K562 (cell line): ENCODE results near the gene F12. TPM values are rescaled to one million over a fixed set of nuclear protein-coding genes. Genes with fewer than 3 reads are reported as not detected.

ENCODE experiments used
- BCL6 ChIP-seq: fragments of 250-450 bp; sonication (Bioruptor Pico); IDR thresholded peaks from 2 replicates; pipeline ENCODE4 v1.4.0; 2020
- CC2D1A ChIP-seq: fragments of 450-650 bp; IDR thresholded peaks from 2 replicates; pipeline ENCODE4 v1.6.1; 2017; ENCODE audit warnings: mild to moderate bottlenecking
- COPS2 ChIP-seq: fragments of 450-650 bp; conservative IDR thresholded peaks from 2 replicates; pipeline ENCODE4 v1.6.1; 2016; ENCODE audit warnings: mild to moderate bottlenecking, moderate library complexity
- ETV1 ChIP-seq: fragments of 450-650 bp; conservative IDR thresholded peaks from 2 replicates; pipeline ENCODE4 v1.6.1; 2016; ENCODE audit warnings: missing genetic modification characterization, control low read depth, low read depth, missing compliant biosample characterization
- HDAC8 ChIP-seq: fragments of 450-650 bp; IDR thresholded peaks from 2 replicates; pipeline ENCODE4 v1.6.1; 2016; ENCODE audit warnings: mild to moderate bottlenecking, missing genetic modification characterization, moderate library complexity, missing compliant biosample characterization
- LCOR ChIP-seq: sonication (generic); formaldehyde crosslinking; IDR thresholded peaks from 2 replicates; pipeline ENCODE4 v1.8.0; 2022; ENCODE audit warnings: mild to moderate bottlenecking, missing genetic modification reagents
- MTA3 ChIP-seq: fragments of 450-650 bp; formaldehyde crosslinking; IDR thresholded peaks from 2 replicates; pipeline ENCODE4 v1.6.1; 2017; ENCODE audit warnings: mild to moderate bottlenecking, borderline replicate concordance
- MYC ChIP-seq, 2 experiments: fragments of 250-450 bp in 1 of 2; sonication (Bioruptor Pico) in 1 of 2; IDR thresholded peaks; 2 replicates each; pipeline versions ENCODE4 v1.5.1 to v1.6.1; 2012 to 2021; ENCODE audit warnings: low read depth in 2 of 2, borderline replicate concordance in 1 of 2, improper control_type of control experiment in 1 of 2, low read length in 1 of 2, mild to moderate bottlenecking in 1 of 2, moderate library complexity in 1 of 2
- NR1H2 ChIP-seq: sonication (generic); formaldehyde crosslinking; IDR thresholded peaks from 2 replicates; pipeline ENCODE4 v1.4.0; 2020; ENCODE audit warnings: mild to moderate bottlenecking, missing genetic modification reagents
- RB1 ChIP-seq: fragments of 450-650 bp; IDR thresholded peaks from 2 replicates; pipeline ENCODE4 v1.6.1; 2017; ENCODE audit warnings: low read depth, mild to moderate bottlenecking
- RBFOX2 ChIP-seq: fragments of 200-400 bp; formaldehyde crosslinking; IDR thresholded peaks from 2 replicates; pipeline ENCODE4 v1.6.1; 2017; ENCODE audit warnings: low read depth, mild to moderate bottlenecking, low read length, moderate library complexity
- RBM25 ChIP-seq: fragments of 200-400 bp; formaldehyde crosslinking; IDR thresholded peaks from 2 replicates; pipeline ENCODE4 v1.6.1; 2018; ENCODE audit warnings: low read length, low read depth, moderate library complexity; ENCODE audit not compliant: severe bottlenecking
- SIN3A ChIP-seq, 2 experiments: fragments of 150-350 bp in 1 of 2; IDR thresholded peaks; 2 replicates each; pipeline ENCODE4 v1.6.1; 2011 to 2016; ENCODE audit warnings: borderline replicate concordance in 2 of 2, low read depth in 2 of 2, low read length in 2 of 2, mild to moderate bottlenecking in 2 of 2, moderate library complexity in 2 of 2; ENCODE audit not compliant: control insufficient read depth in 1 of 2
- SMARCA5 ChIP-seq: fragments of 450-650 bp; IDR thresholded peaks from 2 replicates; pipeline ENCODE4 v1.6.1; 2016
- SNIP1 ChIP-seq: fragments of 450-650 bp; IDR thresholded peaks from 2 replicates; pipeline ENCODE4 v1.7.1; 2017; ENCODE audit warnings: low read depth, mild to moderate bottlenecking
- SRSF9 ChIP-seq: fragments of 200-400 bp; formaldehyde crosslinking; IDR thresholded peaks from 2 replicates; pipeline ENCODE4 v1.6.1; 2017; ENCODE audit warnings: low read depth, low read length, borderline replicate concordance
- TAF1 ChIP-seq: IDR thresholded peaks from 2 replicates; pipeline ENCODE4 v1.6.1; 2011; ENCODE audit warnings: mild to moderate bottlenecking, low read length, moderate library complexity; ENCODE audit not compliant: insufficient read depth, control insufficient read depth, severe bottlenecking; ENCODE audit errors: extremely low read depth
- TAF15 ChIP-seq: fragments of 200-400 bp; formaldehyde crosslinking; IDR thresholded peaks from 2 replicates; pipeline ENCODE4 v1.6.1; 2017; ENCODE audit warnings: mild to moderate bottlenecking, low read depth, low read length, moderate library complexity
- TEAD2 ChIP-seq: fragments of 450-650 bp; IDR thresholded peaks from 2 replicates; pipeline ENCODE4 v1.6.1; 2016; ENCODE audit warnings: missing genetic modification characterization, control low read depth, missing compliant biosample characterization
- U2AF1 ChIP-seq: fragments of 200-400 bp; formaldehyde crosslinking; optimal IDR thresholded peaks from 2 replicates; pipeline ENCODE3; 2017; ENCODE audit warnings: mild to moderate bottlenecking, low read depth, low read length, moderate library complexity
- YY1 ChIP-seq, 3 experiments: IDR thresholded peaks; 2 replicates each; pipeline ENCODE4 v1.6.1; 2011; ENCODE audit warnings: low read length in 2 of 3, mild to moderate bottlenecking in 2 of 3, moderate library complexity in 2 of 3, borderline replicate concordance in 1 of 3, control low read depth in 1 of 3, low read depth in 1 of 3; ENCODE audit not compliant: insufficient read depth in 3 of 3, insufficient replicate concordance in 2 of 3, control insufficient read depth in 1 of 3, insufficient read length in 1 of 3; ENCODE audit errors: extremely low read depth in 1 of 3
- ZNF146 ChIP-seq: IDR thresholded peaks from one replicate; pipeline ENCODE4 v1.6.1; 2018; ENCODE audit warnings: missing compliant biosample characterization; ENCODE audit not compliant: unreplicated experiment
- ZNF175 ChIP-seq: fragments of 200-800 bp; sonication (Bioruptor generic); IDR thresholded peaks from 2 replicates; pipeline ENCODE4 v1.6.1; 2016; ENCODE audit warnings: low read depth, mild to moderate bottlenecking, missing genetic modification characterization, missing compliant biosample characterization
- ZNF584 ChIP-seq: fragments of 200-800 bp; sonication (Bioruptor generic); IDR thresholded peaks from 2 replicates; pipeline ENCODE4 v1.6.1; 2016; ENCODE audit warnings: low read depth, mild to moderate bottlenecking, missing genetic modification characterization, missing compliant biosample characterization
- ZNF695 ChIP-seq: fragments of 450-650 bp; formaldehyde crosslinking; IDR thresholded peaks from 2 replicates; pipeline ENCODE4 v1.4.0; 2020; ENCODE audit warnings: mild to moderate bottlenecking, moderate library complexity
- ZZZ3 ChIP-seq: fragments of 450-650 bp; IDR thresholded peaks from 2 replicates; pipeline ENCODE4 v1.6.1; 2016; ENCODE audit warnings: antibody characterized with exemption, mild to moderate bottlenecking, moderate library complexity
- polyA plus RNA-seq, 8 experiments: library from polyadenylated mRNA; depleted of rRNA in 4 of 8; stranded (reverse) in 5 of 8; unstranded in 3 of 8; fragments of >200 nt; fragmentation: Nextera tagmentation in 2 of 8; fragmentation: Illumina TruSeq in 1 of 8; extraction: Ambion mirVana in 2 of 8; extraction: Trizol in 1 of 8; gene quantifications; 2 replicates each; pipeline versions ENCODE4 v1.2.1 to v1.2.3, GENCODE V29; 2011 to 2014; ENCODE audit warnings: inconsistent platforms in 1 of 8, missing spikeins in 1 of 8
- total RNA-seq, 7 experiments: library from RNA; depleted of rRNA in 6 of 7; stranded (reverse); fragments of >200 nt in 6 of 7; fragmentation: Illumina TruSeq in 2 of 7; extraction: Trizol in 2 of 7; gene quantifications; 2 replicates each; pipeline versions ENCODE4 v1.2.1 to v1.2.3, GENCODE V29; 2011 to 2021; ENCODE audit warnings: low replicate concordance in 1 of 7
- TF ChIP-seq, protein P1 (sequence below): sonication (generic); formaldehyde crosslinking; IDR thresholded peaks from 2 replicates; pipeline ENCODE4 v1.4.0; 2020; ENCODE audit warnings: mild to moderate bottlenecking, missing genetic modification reagents

Gene F12
- total and polyA plus RNA-seq, 9 of the 15 experiments (the other 6 are each of a cell fraction or from before 2014, with no cell fraction given) = 0.59 to 18.3 (median 3.6) TPM

DNA sequence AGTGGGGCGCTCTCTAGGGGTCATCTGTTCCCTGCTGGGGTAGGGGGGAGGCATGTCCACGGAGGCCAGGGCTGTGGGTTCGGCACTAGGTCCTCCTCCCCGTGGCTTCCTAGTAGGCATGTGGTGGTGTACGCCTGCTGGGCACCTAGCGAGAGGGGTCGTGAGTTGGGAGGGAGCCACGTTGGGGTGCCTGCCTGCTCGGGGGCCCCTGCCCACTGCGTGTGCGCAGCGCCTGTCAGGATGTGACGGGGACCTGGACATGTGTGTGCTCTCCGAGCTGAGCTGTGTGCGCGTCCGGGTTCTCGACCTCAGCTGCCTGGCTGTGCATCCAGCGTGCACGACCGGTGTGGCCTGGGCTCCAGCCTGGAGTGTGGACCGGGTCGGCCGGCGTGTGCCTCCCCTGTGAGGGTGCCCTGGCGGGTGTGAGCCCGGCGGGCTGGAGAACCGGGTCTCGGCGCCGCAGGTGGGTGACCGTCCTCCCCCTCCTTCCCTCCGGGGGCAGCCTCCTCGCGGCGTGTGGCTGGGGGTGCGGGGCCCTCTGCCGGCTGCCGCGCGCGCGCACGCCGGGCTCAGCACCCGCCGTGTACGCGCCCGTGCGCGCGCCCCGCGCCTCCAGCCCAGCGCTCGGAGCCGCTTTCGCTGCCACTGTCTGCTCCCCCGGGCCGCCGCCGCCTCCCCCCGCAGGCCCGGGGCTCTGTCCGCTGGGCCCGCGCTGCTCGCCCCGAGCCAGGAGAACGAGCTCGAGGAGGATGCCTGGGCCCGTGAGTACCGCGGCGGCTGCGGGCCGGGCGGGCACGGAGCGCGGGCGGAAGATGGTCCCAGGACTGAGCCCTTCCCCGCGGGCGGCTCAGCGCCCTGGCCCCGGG is 37.1 kb upstream of the F12 start, which contains the start of gene PRR7 (continued):
- TF ChIP-seq MYC (IDR thresholded peaks at IDR 0.05; ENCODE audit: low read depth, low read length) = peak; percentile 49
- TF ChIP-seq MYC (CRISPR knock-in tag; IDR thresholded peaks at IDR 0.05; ENCODE audit: borderline replicate concordance, low read depth) = peak; percentile 87; the same call in 1 of the 2 replicates
- no peak for TF ChIP-seq SRSF9
- no peak for TF ChIP-seq ZNF146 (CRISPR knock-in tag)
- no peak for TF ChIP-seq ETV1 (tag)
- no peak for TF ChIP-seq SNIP1
- no peak; the same call in 1 of the 2 replicates for TF ChIP-seq ZNF695
- no peak for TF ChIP-seq ZNF584 (CRISPR knock-in tag)
- TF ChIP-seq LCOR = no peak
- TF ChIP-seq SIN3A (IDR thresholded peaks at IDR 0.05; ENCODE audit: borderline replicate concordance in 2 of 2, control insufficient read depth in 1 of 2, low read depth in 2 of 2, low read length in 2 of 2) = peak in 1 of 2 experiments; percentile 68; a peak in 1 of 4 replicates
- no peak for TF ChIP-seq BCL6
- no peak for TF ChIP-seq CC2D1A
- TF ChIP-seq RB1 = peak; percentile 27
- TF ChIP-seq U2AF1 = peak; percentile 45
- no peak for TF ChIP-seq SMARCA5
- TF ChIP-seq NR1H2 (CRISPR knock-in tag) = no peak
- TF ChIP-seq TAF1 = peak; percentile 32
- no peak for TF ChIP-seq HDAC8 (tag)
- TF ChIP-seq, protein P1, sequence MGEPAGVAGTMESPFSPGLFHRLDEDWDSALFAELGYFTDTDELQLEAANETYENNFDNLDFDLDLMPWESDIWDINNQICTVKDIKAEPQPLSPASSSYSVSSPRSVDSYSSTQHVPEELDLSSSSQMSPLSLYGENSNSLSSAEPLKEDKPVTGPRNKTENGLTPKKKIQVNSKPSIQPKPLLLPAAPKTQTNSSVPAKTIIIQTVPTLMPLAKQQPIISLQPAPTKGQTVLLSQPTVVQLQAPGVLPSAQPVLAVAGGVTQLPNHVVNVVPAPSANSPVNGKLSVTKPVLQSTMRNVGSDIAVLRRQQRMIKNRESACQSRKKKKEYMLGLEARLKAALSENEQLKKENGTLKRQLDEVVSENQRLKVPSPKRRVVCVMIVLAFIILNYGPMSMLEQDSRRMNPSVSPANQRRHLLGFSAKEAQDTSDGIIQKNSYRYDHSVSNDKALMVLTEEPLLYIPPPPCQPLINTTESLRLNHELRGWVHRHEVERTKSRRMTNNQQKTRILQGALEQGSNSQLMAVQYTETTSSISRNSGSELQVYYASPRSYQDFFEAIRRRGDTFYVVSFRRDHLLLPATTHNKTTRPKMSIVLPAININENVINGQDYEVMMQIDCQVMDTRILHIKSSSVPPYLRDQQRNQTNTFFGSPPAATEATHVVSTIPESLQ (CRISPR knock-in tag) = no peak
- no peak for TF ChIP-seq TEAD2 (tag)
- TF ChIP-seq ZNF175 (CRISPR knock-in tag) = no peak
- peak; percentile 56 for TF ChIP-seq RBFOX2
- TF ChIP-seq YY1 (IDR thresholded peaks at IDR 0.05; ENCODE audit: borderline replicate concordance in 1 of 3, control insufficient read depth in 1 of 3, extremely low read depth in 1 of 3, insufficient read depth in 3 of 3, insufficient read length in 1 of 3, insufficient replicate concordance in 2 of 3, low read depth in 1 of 3, low read length in 2 of 3) = peak in 1 of 3 experiments; percentile 5
- no peak for TF ChIP-seq ZZZ3
- TF ChIP-seq RBM25 = no peak
- no peak; the same call in 1 of the 2 replicates for TF ChIP-seq TAF15
- TF ChIP-seq COPS2 = no peak
- TF ChIP-seq MTA3 = peak; percentile 53; the same call in 1 of the 2 replicates
